HL-60 (cell line): ENCODE data around the gene REPS1.

ENCODE experiments used
- DNase-seq, 2 experiments: peaks; one replicate each; pipeline ENCODE4 v3.0.0-alpha.2; 2010 to 2020; ENCODE audit warnings: low read depth in 1 of 2, low spot score in 1 of 2
- H3K27ac ChIP-seq: fragments of 250-450 bp; sonication (Bioruptor Pico); replicated peaks from 2 replicates; pipeline ENCODE4 v1.5.1; 2020; ENCODE audit warnings: mild to moderate bottlenecking, moderate library complexity
- H3K27me3 ChIP-seq: fragments of 250-450 bp; sonication (Bioruptor Pico); 2 replicates; pipeline ENCODE4 v1.5.1; 2021; ENCODE audit warnings: mild to moderate bottlenecking, moderate library complexity; ENCODE audit not compliant: insufficient read depth, poor library complexity, severe bottlenecking
- H3K4me3 ChIP-seq: replicated peaks from 2 replicates; pipeline ENCODE4 v1.5.1; 2011; ENCODE audit warnings: mild to moderate bottlenecking, control low read depth, low read length; ENCODE audit not compliant: insufficient read depth
- CTCF ChIP-seq: IDR thresholded peaks from one replicate; pipeline ENCODE4 v1.5.1; 2011; ENCODE audit warnings: low read length, control low read depth, inconsistent platforms; ENCODE audit not compliant: insufficient read depth
- GABPA ChIP-seq: IDR thresholded peaks from 2 replicates; pipeline ENCODE4 v1.6.1; 2012; ENCODE audit warnings: low read depth
- POLR2AphosphoS5 ChIP-seq: IDR thresholded peaks from 2 replicates; pipeline ENCODE4 v1.6.1; 2012; ENCODE audit warnings: low read depth
- SPI1 ChIP-seq: IDR thresholded peaks from 2 replicates; pipeline ENCODE4 v1.6.1; 2012; ENCODE audit warnings: low read depth, mild to moderate bottlenecking, borderline replicate concordance
- TF ChIP-seq, protein P1 (sequence below): IDR thresholded peaks from 2 replicates; pipeline ENCODE4 v1.6.1; 2012; ENCODE audit warnings: low read depth; ENCODE audit not compliant: insufficient replicate concordance

REPS1 gene

DNA sequence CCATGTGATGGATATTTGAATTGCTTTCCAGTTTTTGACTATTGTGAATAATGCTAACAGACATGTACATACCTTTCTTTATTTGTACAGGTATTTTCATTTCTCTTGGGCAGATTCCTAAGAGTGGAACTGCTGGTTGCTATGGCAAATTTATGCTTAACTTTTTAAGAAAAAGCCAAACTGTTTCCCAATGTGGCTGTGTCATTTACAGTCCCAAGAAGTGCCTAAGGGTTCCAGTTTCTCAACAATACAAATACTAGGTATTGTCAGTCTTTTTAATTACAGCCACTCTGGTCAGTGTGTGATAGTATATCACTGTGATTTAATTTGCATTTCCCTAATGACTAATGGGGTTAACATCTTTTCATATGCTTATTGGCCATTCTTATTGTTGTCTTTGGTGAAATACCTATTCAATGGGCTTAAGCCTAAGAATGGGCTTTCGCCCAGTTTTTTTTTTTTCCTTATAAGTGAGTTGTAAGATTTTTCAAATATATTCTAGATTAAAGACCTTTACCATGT lies 10.3 kb downstream of the REPS1 start:
- no peak for DNase-seq
- H3K27ac ChIP-seq = no peak overlapping the region
- TF ChIP-seq CTCF (no peak), SPI1 (no peak), GABPA (no peak), POLR2AphosphoS5 (no peak)
- TF ChIP-seq, protein P1, sequence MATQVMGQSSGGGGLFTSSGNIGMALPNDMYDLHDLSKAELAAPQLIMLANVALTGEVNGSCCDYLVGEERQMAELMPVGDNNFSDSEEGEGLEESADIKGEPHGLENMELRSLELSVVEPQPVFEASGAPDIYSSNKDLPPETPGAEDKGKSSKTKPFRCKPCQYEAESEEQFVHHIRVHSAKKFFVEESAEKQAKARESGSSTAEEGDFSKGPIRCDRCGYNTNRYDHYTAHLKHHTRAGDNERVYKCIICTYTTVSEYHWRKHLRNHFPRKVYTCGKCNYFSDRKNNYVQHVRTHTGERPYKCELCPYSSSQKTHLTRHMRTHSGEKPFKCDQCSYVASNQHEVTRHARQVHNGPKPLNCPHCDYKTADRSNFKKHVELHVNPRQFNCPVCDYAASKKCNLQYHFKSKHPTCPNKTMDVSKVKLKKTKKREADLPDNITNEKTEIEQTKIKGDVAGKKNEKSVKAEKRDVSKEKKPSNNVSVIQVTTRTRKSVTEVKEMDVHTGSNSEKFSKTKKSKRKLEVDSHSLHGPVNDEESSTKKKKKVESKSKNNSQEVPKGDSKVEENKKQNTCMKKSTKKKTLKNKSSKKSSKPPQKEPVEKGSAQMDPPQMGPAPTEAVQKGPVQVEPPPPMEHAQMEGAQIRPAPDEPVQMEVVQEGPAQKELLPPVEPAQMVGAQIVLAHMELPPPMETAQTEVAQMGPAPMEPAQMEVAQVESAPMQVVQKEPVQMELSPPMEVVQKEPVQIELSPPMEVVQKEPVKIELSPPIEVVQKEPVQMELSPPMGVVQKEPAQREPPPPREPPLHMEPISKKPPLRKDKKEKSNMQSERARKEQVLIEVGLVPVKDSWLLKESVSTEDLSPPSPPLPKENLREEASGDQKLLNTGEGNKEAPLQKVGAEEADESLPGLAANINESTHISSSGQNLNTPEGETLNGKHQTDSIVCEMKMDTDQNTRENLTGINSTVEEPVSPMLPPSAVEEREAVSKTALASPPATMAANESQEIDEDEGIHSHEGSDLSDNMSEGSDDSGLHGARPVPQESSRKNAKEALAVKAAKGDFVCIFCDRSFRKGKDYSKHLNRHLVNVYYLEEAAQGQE = no peak
- H3K4me3 ChIP-seq = no peak overlapping the region
- H3K27me3 ChIP-seq = no peaks in the 10 kb centered on the region

GRCh38 chr6:138977242-138977641 lies 10.8 kb downstream of the REPS1 start:
- Histone ChIP-seq H3K27ac (no peak overlapping the region), H3K27me3 (no peaks in the 10 kb centered on the region), H3K4me3 (no peak overlapping the region)
- TF ChIP-seq, protein P1 = no peak
- TF ChIP-seq POLR2AphosphoS5 (no peak), SPI1 (no peak), GABPA (no peak), CTCF (no peak)
- DNase-seq = no peak

GRCh38 chr6:138975815-138976214 lies 12.2 kb downstream of the REPS1 start:
- DNase-seq = no peak
- Histone ChIP-seq H3K4me3 (no peak overlapping the region), H3K27me3 (no peaks in the 10 kb centered on the region), H3K27ac (no peak overlapping the region)
- no peak for TF ChIP-seq CTCF

DNA sequence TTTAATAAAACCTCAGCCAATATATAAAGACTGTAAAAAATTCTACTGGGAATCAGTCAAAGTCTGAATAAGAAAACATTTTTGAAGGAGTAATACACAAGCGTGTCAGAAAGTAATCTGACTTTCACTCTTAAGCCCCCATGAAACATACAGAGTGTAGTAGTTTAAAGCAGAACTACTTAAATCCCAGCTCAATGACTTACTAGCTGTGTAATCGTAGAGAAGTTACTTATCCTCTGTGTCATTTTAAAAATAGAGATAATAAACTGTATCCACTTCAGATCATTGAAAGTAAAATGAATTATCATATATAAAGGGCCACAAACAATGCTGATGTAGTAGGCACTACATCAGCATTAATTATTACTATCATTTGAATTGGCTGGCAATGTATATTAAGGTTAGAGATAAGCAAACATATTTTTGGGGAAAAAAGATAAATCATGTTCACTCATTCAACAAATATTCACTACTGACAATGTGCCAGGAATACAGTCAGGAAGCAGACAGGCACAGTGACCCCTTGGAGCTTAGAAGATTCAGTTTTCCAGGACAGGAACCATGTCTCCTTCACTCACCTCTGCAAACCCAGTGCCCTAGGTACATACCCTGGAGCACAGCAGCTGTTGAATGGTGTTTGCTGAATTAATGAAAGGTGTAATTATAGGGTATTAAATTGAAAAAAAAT lies 14.4 kb downstream of the REPS1 start:
- no peak for DNase-seq
- no peak overlapping the region for H3K27ac ChIP-seq

More for the DNA sequence above, 14.4 kb downstream of the REPS1 start:
- H3K4me3 ChIP-seq = no peak overlapping the region
- TF ChIP-seq SPI1 (no peak), CTCF (no peak), POLR2AphosphoS5 (no peak), GABPA (no peak)
- TF ChIP-seq, protein P1 = no peak
- H3K27me3 ChIP-seq = no peaks in the 10 kb centered on the region
